NCI-H2171 (cell line): Measurements from ENCODE around the gene NPTXR.

Source experiments
- DNase-seq: peaks from one replicate; lab custom pipeline; 2025; lab: John Stamatoyannopoulos, UW

Gene NPTXR

GRCh38 chr22:38843657-38844314 lies at the start of gene NPTXR:
Gene NPTXR, minus strand, starts transcription at chr22:38844028.
- DNase-seq, result peak; percentile 56

GRCh38 chr22:38891256-38891655 lies 47.4 kb upstream of the NPTXR start:
- DNase-seq, result no peak

GRCh38 chr22:38890377-38890776 lies 46.5 kb upstream of the NPTXR start:
- no peak for DNase-seq

- DNase-seq, result no peak
These were observed 42.5 kb upstream of the NPTXR start for GRCh38 chr22:38886333-38886732.

GRCh38 chr22:38882972-38883622 lies 39.3 kb upstream of the NPTXR start:
- no peak for DNase-seq

GRCh38 chr22:38881997-38882879 lies 38.4 kb upstream of the NPTXR start:
- DNase-seq, result no peak

GRCh38 chr22:38881464-38881871 lies 37.6 kb upstream of the NPTXR start:
- DNase-seq, result no peak

GRCh38 chr22:38879961-38880360 lies 36.1 kb upstream of the NPTXR start:
- no peak for DNase-seq

- DNase-seq, result no peak
These were observed 35.4 kb upstream of the NPTXR start for GRCh38 chr22:38879108-38879729.

GRCh38 chr22:38878001-38878400 lies 34.2 kb upstream of the NPTXR start:
- no peak for DNase-seq

- no peak for DNase-seq
These were observed 30.8 kb upstream of the NPTXR start for GRCh38 chr22:38874529-38875222.

- no peak for DNase-seq
These were observed 29.9 kb upstream of the NPTXR start for GRCh38 chr22:38873469-38874411.

GRCh38 chr22:38872831-38873248 lies 29.0 kb upstream of the NPTXR start:
- peak; percentile 46 for DNase-seq

GRCh38 chr22:38872172-38872830 lies 28.5 kb upstream of the NPTXR start, which contains the start of gene CBX6:
Gene CBX6, minus strand, starts transcription at chr22:38872216. Its CDS starts 26 bp downstream, at chr22:38872190.
- peak; percentile 98 for DNase-seq

GRCh38 chr22:38871360-38872171 lies 27.7 kb upstream of the NPTXR start:
- no peak for DNase-seq

GRCh38 chr22:38870791-38871359 lies 27.0 kb upstream of the NPTXR start:
- DNase-seq, result no peak

GRCh38 chr22:38870312-38870741 lies 26.5 kb upstream of the NPTXR start:
- DNase-seq, result peak; percentile 83

GRCh38 chr22:38869663-38870062 lies 25.8 kb upstream of the NPTXR start:
- no peak for DNase-seq
